Measurements from ENCODE around the gene MIB1. TPM values are rescaled to one million over a fixed set of nuclear protein-coding genes. Genes with fewer than 3 reads are reported as not detected.
A peak's percentile ranks its signal among the peaks of the same experiment; 100 is the strongest.

The MIB1 gene
- total and polyA plus RNA-seq, 2 donors (not counting 1 experiment from before 2014, with no cell fraction given), result 1.8 to 25.5 TPM

GRCh38 chr18:21747268-21747667 lies 6.7 kb downstream of the MIB1 start:
- Histone ChIP-seq H3K27me3 (replicated peaks in 1 of 4; ENCODE audit: control extremely low read depth in 1 of 4, control insufficient read depth in 3 of 4, insufficient read depth in 4 of 4, low read length in 3 of 4) (no peaks in the 10 kb centered on the region), H3K36me3 (replicated peaks in 1 of 2; ENCODE audit: control extremely low read depth in 1 of 2, control insufficient read depth in 1 of 2, extremely low read depth in 1 of 2, insufficient read depth in 2 of 2, low read length in 1 of 2) (no peaks in the 10 kb centered on the region), H4K20me1 (ENCODE audit: control insufficient read depth, insufficient read depth, low read length, poor library complexity, severe bottlenecking) (peaks cover 8% of the 10 kb centered on the region), H3K4me3 (ENCODE audit: control extremely low read depth in 1 of 5, extremely low read depth in 1 of 5, insufficient read depth in 1 of 5, low read depth in 2 of 5, low read length in 4 of 5) (no peak overlapping the region), H3K4me1 (ENCODE audit: control insufficient read depth in 2 of 2, insufficient read depth in 2 of 2, low read length in 2 of 2) (peaks cover under 1 to 6% of the 10 kb centered on the region in 2 donors), H3K79me2 (ENCODE audit: control insufficient read depth, insufficient read depth, low read length) (peaks cover 41% of the 10 kb centered on the region), H3K9ac (ENCODE audit: low read length) (no peak overlapping the region), H2AFZ (ENCODE audit: insufficient read depth, low read depth, low read length, poor library complexity, severe bottlenecking) (no peak overlapping the region), H3K9me3 (ENCODE audit: control extremely low read depth in 1 of 3, control insufficient read depth in 2 of 3, insufficient read depth in 1 of 3, low read length in 2 of 3) (no peaks in the 10 kb centered on the region), H3K27ac (ENCODE audit: low read length in 2 of 2) (no peak overlapping the region), H3K4me2 (replicated peaks; ENCODE audit: low read depth, low read length, poor library complexity, severe bottlenecking) (no peak overlapping the region)
- POLR2A ChIA-PET, result no interaction called here
- Mint-ChIP-seq H3K27me3 (no peaks in the 10 kb centered on the region), H3K4me1 (peaks cover 34% of the 10 kb centered on the region), H3K27ac (no peak overlapping the region), H3K9me3 (ENCODE audit: insufficient read depth) (no peaks in the 10 kb centered on the region), H3K4me3 (no peak overlapping the region)
- CTCF ChIA-PET, result no interaction called here
- no peak for DNase-seq
- intact Hi-C loops (cut with micrococcal nuclease), result no loop called here
- no CpG with 5 or more reads among the region's 2 CpGs for WGBS (ENCODE audit: insufficient coverage)
- ATAC-seq (ENCODE audit: low read depth), result no peak
- TF ChIP-seq EZH2 (IDR thresholded peaks at IDR 0.05; ENCODE audit: borderline replicate concordance, insufficient read depth, low read depth, low read length, poor library complexity, severe bottlenecking), result no peak
- TF ChIP-seq, protein P1, sequence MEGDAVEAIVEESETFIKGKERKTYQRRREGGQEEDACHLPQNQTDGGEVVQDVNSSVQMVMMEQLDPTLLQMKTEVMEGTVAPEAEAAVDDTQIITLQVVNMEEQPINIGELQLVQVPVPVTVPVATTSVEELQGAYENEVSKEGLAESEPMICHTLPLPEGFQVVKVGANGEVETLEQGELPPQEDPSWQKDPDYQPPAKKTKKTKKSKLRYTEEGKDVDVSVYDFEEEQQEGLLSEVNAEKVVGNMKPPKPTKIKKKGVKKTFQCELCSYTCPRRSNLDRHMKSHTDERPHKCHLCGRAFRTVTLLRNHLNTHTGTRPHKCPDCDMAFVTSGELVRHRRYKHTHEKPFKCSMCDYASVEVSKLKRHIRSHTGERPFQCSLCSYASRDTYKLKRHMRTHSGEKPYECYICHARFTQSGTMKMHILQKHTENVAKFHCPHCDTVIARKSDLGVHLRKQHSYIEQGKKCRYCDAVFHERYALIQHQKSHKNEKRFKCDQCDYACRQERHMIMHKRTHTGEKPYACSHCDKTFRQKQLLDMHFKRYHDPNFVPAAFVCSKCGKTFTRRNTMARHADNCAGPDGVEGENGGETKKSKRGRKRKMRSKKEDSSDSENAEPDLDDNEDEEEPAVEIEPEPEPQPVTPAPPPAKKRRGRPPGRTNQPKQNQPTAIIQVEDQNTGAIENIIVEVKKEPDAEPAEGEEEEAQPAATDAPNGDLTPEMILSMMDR (IDR thresholded peaks at IDR 0.05), result no peak

DNA sequence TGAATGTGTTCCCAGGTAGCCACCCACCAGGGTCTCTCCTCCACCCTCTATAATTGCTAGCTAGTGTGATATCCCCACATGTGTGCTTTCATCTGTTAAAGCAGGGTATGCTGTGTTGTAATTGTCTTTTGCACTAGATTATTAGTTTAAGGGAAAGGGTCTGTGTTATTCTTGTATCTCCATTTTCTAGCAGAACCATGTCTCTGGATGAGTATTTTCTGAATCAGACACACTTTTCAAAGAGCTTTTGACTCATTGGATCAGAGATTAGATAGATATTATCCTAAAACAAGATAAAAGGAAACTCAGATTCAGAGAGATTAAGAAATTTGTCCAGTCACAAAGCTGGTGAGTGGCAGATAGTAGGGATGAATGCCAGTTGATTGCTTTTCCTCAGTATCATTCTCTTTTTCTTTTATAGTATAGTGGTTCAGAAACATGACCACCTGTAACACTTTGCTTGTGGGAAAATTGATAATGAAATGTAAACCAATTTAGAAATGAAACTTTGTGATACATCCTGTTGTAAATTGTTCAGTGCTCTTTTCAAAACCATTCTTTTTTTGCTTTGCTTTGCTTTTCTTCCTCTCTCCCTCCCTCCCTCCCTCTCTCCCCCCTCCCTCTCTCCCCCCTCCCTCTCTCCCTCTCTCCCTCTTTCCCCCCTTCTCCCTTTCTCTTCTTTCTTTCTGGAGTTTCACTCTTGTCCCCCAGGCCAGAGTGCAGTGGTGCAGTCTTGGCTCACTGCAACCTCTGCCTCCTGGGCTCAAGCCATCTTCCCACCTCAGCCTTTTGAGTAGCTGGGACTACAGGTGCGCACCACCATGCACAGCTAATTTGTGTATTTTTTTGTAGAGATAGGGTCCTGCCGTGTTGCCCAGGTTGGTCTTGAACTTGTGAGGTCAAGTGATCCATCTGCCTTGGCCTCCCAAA lies 7.4 kb downstream of the MIB1 start:
- ChIA-PET CTCF (no interaction called here), POLR2A (no interaction called here)
- no peak overlapping the region for H3K4me3 ChIP-seq (ENCODE audit: control extremely low read depth in 1 of 5, extremely low read depth in 1 of 5, insufficient read depth in 1 of 5, low read depth in 2 of 5, low read length in 4 of 5)
- no peak for ATAC-seq (ENCODE audit: low read depth)
- peaks cover 41% of the 10 kb centered on the region for H3K79me2 ChIP-seq (ENCODE audit: control insufficient read depth, insufficient read depth, low read length)
- Mint-ChIP-seq H3K4me3 (no peak overlapping the region), H3K27ac (no peak overlapping the region), H3K27me3 (no peaks in the 10 kb centered on the region), H3K4me1 (peaks cover 30% of the 10 kb centered on the region), H3K9me3 (ENCODE audit: insufficient read depth) (no peaks in the 10 kb centered on the region)
- peak overlapping the region; percentile 11 for H3K4me2 ChIP-seq (replicated peaks; ENCODE audit: low read depth, low read length, poor library complexity, severe bottlenecking)
- no peak overlapping the region for H2AFZ ChIP-seq (ENCODE audit: insufficient read depth, low read depth, low read length, poor library complexity, severe bottlenecking)
- intact Hi-C loops (cut with micrococcal nuclease), result no loop called here
- no peak for DNase-seq
- peaks cover 6% of the 10 kb centered on the region for H4K20me1 ChIP-seq (ENCODE audit: control insufficient read depth, insufficient read depth, low read length, poor library complexity, severe bottlenecking)
- no peak overlapping the region for H3K9ac ChIP-seq (ENCODE audit: low read length)
- no peaks in the 10 kb centered on the region for H3K36me3 ChIP-seq (replicated peaks in 1 of 2; ENCODE audit: control extremely low read depth in 1 of 2, control insufficient read depth in 1 of 2, extremely low read depth in 1 of 2, insufficient read depth in 2 of 2, low read length in 1 of 2)
- no peaks in the 10 kb centered on the region for H3K9me3 ChIP-seq (ENCODE audit: control extremely low read depth in 1 of 3, control insufficient read depth in 2 of 3, insufficient read depth in 1 of 3, low read length in 2 of 3)
- H3K27ac ChIP-seq (ENCODE audit: low read length in 2 of 2), result peak overlapping the region in 1 of 2 donors; percentile 31
- H3K4me1 ChIP-seq (ENCODE audit: control insufficient read depth in 2 of 2, insufficient read depth in 2 of 2, low read length in 2 of 2), result peaks cover 0 to 6% of the 10 kb centered on the region in 2 donors
- H3K27me3 ChIP-seq (replicated peaks in 1 of 4; ENCODE audit: control extremely low read depth in 1 of 4, control insufficient read depth in 3 of 4, insufficient read depth in 4 of 4, low read length in 3 of 4), result no peaks in the 10 kb centered on the region
- no peak for TF ChIP-seq EZH2 (IDR thresholded peaks at IDR 0.05; ENCODE audit: borderline replicate concordance, insufficient read depth, low read depth, low read length, poor library complexity, severe bottlenecking)
- TF ChIP-seq, protein P1 (IDR thresholded peaks at IDR 0.05), result no peak
- WGBS (ENCODE audit: insufficient coverage), result 88% methylated on average over 1 of the region's 2 CpGs
